ENCODE results near the gene MAFG. TPM values are rescaled to one million over a fixed set of nuclear protein-coding genes. Genes with fewer than 3 reads are reported as not detected.
A peak's percentile ranks its signal among the peaks of the same experiment; 100 is the strongest.

MAFG gene
- total and polyA plus RNA-seq, 9 of the 15 experiments (the other 6 are each of a cell fraction or from before 2014, with no cell fraction given), result 1.1 to 58.1 (median 24.9) TPM

GRCh38 chr17:81870981-81871386, 56.6 kb downstream of the MAFG start, which contains the start of gene ARHGDIA (continued):
- TF ChIP-seq ZNF407 (IDR thresholded peaks at IDR 0.05; ENCODE audit: low read depth), result no peak
- TF ChIP-seq POLR2H (tag; IDR thresholded peaks at IDR 0.05; ENCODE audit: low read depth), result peak; percentile 68
- peak; percentile 72 for TF ChIP-seq TAF1 (IDR thresholded peaks at IDR 0.05; ENCODE audit: control insufficient read depth, extremely low read depth, insufficient read depth, low read length, severe bottlenecking)
- TF ChIP-seq RBFOX2 (IDR thresholded peaks at IDR 0.05; ENCODE audit: low read depth, low read length), result no peak
- TF ChIP-seq ELK3 (CRISPR knock-in tag; IDR thresholded peaks at IDR 0.05), result no peak
- no peak for TF ChIP-seq MCM3 (IDR thresholded peaks at IDR 0.05)
- TF ChIP-seq MECOM (CRISPR knock-in tag; IDR thresholded peaks at IDR 0.05), result no peak
- no peak for TF ChIP-seq ZNF740 (CRISPR knock-in tag; IDR thresholded peaks at IDR 0.05)
- no peak for TF ChIP-seq ZNF740 (tag; IDR thresholded peaks at IDR 0.05)
- no peak for TF ChIP-seq ZBTB49 (CRISPR knock-in tag; IDR thresholded peaks at IDR 0.05; ENCODE audit: borderline replicate concordance)
- TF ChIP-seq ZHX1 (conservative IDR thresholded peaks at IDR 0.05; ENCODE audit: low read length), result no peak
- no peak for TF ChIP-seq MYC (IDR thresholded peaks at IDR 0.05; ENCODE audit: low read depth, low read length)
- no peak for TF ChIP-seq MYC (CRISPR knock-in tag; IDR thresholded peaks at IDR 0.05; ENCODE audit: borderline replicate concordance, low read depth)
